Fibroblast of lung (primary cell): ENCODE data around the gene RNF150.

Experiments
- EZH2 ChIP-seq: IDR thresholded peaks from 2 replicates; pipeline ENCODE4 v1.5.1; 2012; ENCODE audit warnings: low read length, control low read depth, mild to moderate bottlenecking; ENCODE audit errors: missing control alignments
- TF ChIP-seq, protein P1 (sequence below), 2 donors: IDR thresholded peaks in 1 of 2; conservative IDR thresholded peaks in 1 of 2; 1 replicate in 1 of 2; 2 replicates in 1 of 2; pipeline ENCODE4 v1.5.1; 2011 to 2012; ENCODE audit warnings: low read length in 2 of 2, control low read depth in 1 of 2, inconsistent platforms in 1 of 2, low read depth in 1 of 2, mild to moderate bottlenecking in 1 of 2

DNA sequence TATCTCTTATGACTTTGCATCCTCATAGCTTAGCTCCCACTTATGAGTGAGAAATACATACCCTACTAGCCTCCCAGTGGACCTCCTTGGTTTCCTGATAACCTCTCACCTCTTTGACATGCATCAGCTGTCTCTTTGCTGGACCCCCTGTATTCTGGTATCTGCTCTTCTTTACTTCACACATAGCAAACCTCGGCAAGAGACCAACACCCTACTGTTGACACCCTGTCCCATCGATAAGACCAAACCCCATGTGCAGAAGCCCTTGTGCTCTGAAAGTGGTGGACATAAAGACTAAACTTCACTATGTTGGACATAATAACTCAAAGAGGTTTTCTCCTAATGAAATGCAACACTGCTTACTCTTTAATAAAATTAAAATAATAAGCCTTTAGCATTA is 75.7 kb downstream of the RNF150 start:
- TF ChIP-seq, protein P1, sequence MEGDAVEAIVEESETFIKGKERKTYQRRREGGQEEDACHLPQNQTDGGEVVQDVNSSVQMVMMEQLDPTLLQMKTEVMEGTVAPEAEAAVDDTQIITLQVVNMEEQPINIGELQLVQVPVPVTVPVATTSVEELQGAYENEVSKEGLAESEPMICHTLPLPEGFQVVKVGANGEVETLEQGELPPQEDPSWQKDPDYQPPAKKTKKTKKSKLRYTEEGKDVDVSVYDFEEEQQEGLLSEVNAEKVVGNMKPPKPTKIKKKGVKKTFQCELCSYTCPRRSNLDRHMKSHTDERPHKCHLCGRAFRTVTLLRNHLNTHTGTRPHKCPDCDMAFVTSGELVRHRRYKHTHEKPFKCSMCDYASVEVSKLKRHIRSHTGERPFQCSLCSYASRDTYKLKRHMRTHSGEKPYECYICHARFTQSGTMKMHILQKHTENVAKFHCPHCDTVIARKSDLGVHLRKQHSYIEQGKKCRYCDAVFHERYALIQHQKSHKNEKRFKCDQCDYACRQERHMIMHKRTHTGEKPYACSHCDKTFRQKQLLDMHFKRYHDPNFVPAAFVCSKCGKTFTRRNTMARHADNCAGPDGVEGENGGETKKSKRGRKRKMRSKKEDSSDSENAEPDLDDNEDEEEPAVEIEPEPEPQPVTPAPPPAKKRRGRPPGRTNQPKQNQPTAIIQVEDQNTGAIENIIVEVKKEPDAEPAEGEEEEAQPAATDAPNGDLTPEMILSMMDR (conservative IDR thresholded peaks at IDR 0.05 in 1 of 2, IDR thresholded peaks at IDR 0.05 in 1 of 2; ENCODE audit: low read depth in 1 of 2, low read length in 2 of 2) = no peak
- no peak for TF ChIP-seq EZH2
